Gastroesophageal sphincter (tissue), 4 donors: Measurements from ENCODE around the gene NEUROG1. TPM values are rescaled to one million over a fixed set of nuclear protein-coding genes. Genes with fewer than 3 reads are reported as not detected.
A peak's percentile ranks its signal among the peaks of the same experiment; 100 is the strongest.

Experiments used
- ATAC-seq: fragments of 150-250 bp; one replicate; pipeline ENCODE4 v1.9.1; 2016; ENCODE audit warnings: mild to moderate bottlenecking, moderate library complexity
- H3K27ac ChIP-seq, 4 donors: fragments of 200-600 bp; sonication (generic) in 3 of 4; 1 replicate in 3 of 4; 2 replicates in 1 of 4; pipeline ENCODE4 v1.5.1; 2016 to 2019
- H3K27me3 ChIP-seq: fragments of 200-600 bp; sonication (generic); one replicate; pipeline ENCODE4 v1.5.1; 2019
- H3K36me3 ChIP-seq, 2 donors: fragments of 200-600 bp; sonication (generic); one replicate each; pipeline ENCODE4 v1.5.1; 2019; ENCODE audit warnings: control low read depth in 1 of 2
- H3K4me1 ChIP-seq, 3 donors: fragments of 200-600 bp; sonication (generic); 1 replicate in 2 of 3; 2 replicates in 1 of 3; pipeline ENCODE4 v1.5.1; 2016 to 2019; ENCODE audit warnings: control low read depth in 2 of 3
- H3K4me3 ChIP-seq, 2 donors: fragments of 200-600 bp; sonication (generic); one replicate each; pipeline ENCODE4 v1.5.1; 2019; ENCODE audit warnings: mild to moderate bottlenecking in 1 of 2, moderate library complexity in 1 of 2
- H3K9me3 ChIP-seq, 3 donors: fragments of 200-600 bp; sonication (generic); one replicate each; pipeline ENCODE4 v1.5.1; 2017 to 2019; ENCODE audit warnings: control low read depth in 2 of 3
- EP300 ChIP-seq: sonication (generic); formaldehyde crosslinking; IDR thresholded peaks from one replicate; pipeline ENCODE4 v1.6.1; 2017; ENCODE audit warnings: antibody characterized with exemption, mild to moderate bottlenecking
- POLR2A ChIP-seq, 2 donors: fragments of 450-650 bp; IDR thresholded peaks; one replicate each; pipeline ENCODE4 v1.6.1; 2017; ENCODE audit warnings: antibody characterized with exemption in 2 of 2, mild to moderate bottlenecking in 2 of 2, moderate library complexity in 1 of 2
- POLR2AphosphoS5 ChIP-seq: sonication (generic); formaldehyde crosslinking; IDR thresholded peaks from one replicate; pipeline ENCODE4 v1.6.1; 2017; ENCODE audit warnings: antibody characterized with exemption
- WGBS, 2 donors: methylation state at CpG; one replicate each; pipeline ENCODE4 v1.1.5; 2018; ENCODE audit warnings: low coverage in 1 of 2; 5-methylcytosine and 5-hydroxymethylcytosine counted together
- total RNA-seq, 4 donors: library from RNA; depleted of rRNA; stranded (reverse); fragments of >200 nt; gene quantifications; one replicate each; pipeline ENCODE4 v1.1.0, GENCODE V29; 2016
- TF ChIP-seq, protein P1 (sequence below), 4 experiments: fragments of 200-600 bp in 2 of 4; fragments of 450-650 bp in 2 of 4; sonication (generic) in 1 of 4; IDR thresholded peaks; one replicate each; pipeline ENCODE4 v1.5.1; 2017 to 2019; ENCODE audit warnings: antibody characterized with exemption in 4 of 4, mild to moderate bottlenecking in 2 of 4, moderate library complexity in 2 of 4

Gene NEUROG1
- total RNA-seq, 4 donors from 2014 or later, result not detected

DNA sequence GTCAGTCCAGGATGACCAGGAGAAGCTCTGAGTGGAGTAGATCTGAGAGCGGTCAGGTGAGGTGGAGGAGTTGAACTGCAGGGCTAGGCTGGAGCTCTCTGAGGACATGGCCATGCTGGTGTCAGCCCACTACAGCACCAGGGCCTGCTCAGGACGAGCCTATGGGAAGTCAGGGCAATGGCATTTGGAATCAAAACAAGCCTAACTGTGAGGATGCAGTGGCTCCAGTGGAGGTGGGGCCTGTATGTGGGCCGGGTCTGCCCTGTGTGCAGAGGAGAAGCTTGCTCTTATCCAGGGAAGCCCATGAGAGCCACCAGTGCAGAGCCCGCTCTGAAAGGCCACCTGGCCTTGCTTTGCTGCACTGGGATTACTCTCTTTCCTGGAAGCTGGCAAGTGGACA lies 31.9 kb upstream of the NEUROG1 start:
- ATAC-seq, result no peak
- no peaks in the 10 kb centered on the region for H3K9me3 ChIP-seq
- no peak overlapping the region for H3K27ac ChIP-seq
- no peak overlapping the region for H3K4me3 ChIP-seq
- no peak for TF ChIP-seq EP300
- no peak for TF ChIP-seq POLR2AphosphoS5
- TF ChIP-seq, protein P1, sequence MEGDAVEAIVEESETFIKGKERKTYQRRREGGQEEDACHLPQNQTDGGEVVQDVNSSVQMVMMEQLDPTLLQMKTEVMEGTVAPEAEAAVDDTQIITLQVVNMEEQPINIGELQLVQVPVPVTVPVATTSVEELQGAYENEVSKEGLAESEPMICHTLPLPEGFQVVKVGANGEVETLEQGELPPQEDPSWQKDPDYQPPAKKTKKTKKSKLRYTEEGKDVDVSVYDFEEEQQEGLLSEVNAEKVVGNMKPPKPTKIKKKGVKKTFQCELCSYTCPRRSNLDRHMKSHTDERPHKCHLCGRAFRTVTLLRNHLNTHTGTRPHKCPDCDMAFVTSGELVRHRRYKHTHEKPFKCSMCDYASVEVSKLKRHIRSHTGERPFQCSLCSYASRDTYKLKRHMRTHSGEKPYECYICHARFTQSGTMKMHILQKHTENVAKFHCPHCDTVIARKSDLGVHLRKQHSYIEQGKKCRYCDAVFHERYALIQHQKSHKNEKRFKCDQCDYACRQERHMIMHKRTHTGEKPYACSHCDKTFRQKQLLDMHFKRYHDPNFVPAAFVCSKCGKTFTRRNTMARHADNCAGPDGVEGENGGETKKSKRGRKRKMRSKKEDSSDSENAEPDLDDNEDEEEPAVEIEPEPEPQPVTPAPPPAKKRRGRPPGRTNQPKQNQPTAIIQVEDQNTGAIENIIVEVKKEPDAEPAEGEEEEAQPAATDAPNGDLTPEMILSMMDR (IDR thresholded peaks at IDR 0.05), result no peak
- no peak for TF ChIP-seq POLR2A (IDR thresholded peaks at IDR 0.05)
- no peaks in the 10 kb centered on the region for H3K4me1 ChIP-seq
- no peaks in the 10 kb centered on the region for H3K36me3 ChIP-seq
- H3K27me3 ChIP-seq, result peaks cover 28% of the 10 kb centered on the region
- WGBS, 2 donors, result 100% methylated on average over 1 of the region's 4 CpGs; no CpG with 5 or more reads in 1 of the 2 donors

DNA sequence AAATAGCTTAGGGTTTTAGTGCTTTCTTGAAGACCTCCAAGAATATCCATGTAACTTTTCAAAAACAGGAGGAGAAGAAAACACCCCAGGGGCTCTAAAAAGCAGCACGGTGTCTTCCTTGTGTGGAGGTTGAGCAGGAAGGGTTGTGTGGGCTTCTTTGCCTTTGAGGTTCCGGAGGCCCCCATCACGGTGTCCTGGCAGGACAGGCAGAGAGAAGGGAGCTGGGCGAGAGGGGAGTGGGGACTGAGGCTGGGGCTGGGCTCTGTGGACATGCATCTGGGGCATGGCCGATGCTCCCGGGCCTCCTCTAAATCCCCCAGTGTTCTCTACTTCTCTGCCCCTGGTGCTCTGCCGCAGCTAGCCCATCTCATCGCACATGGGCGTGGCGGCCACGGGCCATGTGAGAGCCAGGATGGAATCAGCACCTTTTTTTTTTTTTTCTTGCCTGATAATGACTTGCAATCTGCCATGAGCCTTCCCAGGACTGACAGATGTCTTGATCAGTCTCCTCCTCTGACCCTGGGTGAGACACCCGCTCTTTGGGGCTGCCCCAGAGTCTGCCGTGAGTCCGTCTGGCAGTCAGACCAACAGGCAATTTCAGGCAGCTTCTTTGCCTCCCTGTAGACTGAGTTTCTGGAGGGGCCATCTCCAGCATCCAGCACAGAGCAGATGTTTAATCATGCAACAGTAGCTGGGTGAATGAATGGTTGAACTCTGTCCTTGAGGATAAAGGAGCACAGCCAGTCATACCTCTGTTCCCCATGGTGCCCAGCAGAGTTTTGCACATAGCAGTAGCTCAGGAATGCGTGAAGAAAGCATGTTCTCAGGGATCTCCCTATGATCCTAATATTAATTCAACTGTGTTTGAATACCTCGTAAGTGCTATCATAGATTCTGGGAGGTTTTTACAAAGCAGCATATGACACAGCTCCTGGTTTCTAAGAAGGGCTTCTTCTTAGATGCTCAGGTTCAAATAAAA lies 30.9 kb upstream of the NEUROG1 start:
- Histone ChIP-seq H3K27me3 (peaks cover 19% of the 10 kb centered on the region), H3K36me3 (no peaks in the 10 kb centered on the region), H3K27ac (no peak overlapping the region), H3K9me3 (no peaks in the 10 kb centered on the region), H3K4me3 (no peak overlapping the region), H3K4me1 (no peaks in the 10 kb centered on the region)
- TF ChIP-seq POLR2AphosphoS5 (no peak), EP300 (no peak), POLR2A (IDR thresholded peaks at IDR 0.05) (no peak)
- TF ChIP-seq, protein P1 (IDR thresholded peaks at IDR 0.05), result no peak
- ATAC-seq, result no peak
- 60 to 86% methylated on average over 3 to 15 of the region's 16 CpGs for WGBS, 2 donors

DNA sequence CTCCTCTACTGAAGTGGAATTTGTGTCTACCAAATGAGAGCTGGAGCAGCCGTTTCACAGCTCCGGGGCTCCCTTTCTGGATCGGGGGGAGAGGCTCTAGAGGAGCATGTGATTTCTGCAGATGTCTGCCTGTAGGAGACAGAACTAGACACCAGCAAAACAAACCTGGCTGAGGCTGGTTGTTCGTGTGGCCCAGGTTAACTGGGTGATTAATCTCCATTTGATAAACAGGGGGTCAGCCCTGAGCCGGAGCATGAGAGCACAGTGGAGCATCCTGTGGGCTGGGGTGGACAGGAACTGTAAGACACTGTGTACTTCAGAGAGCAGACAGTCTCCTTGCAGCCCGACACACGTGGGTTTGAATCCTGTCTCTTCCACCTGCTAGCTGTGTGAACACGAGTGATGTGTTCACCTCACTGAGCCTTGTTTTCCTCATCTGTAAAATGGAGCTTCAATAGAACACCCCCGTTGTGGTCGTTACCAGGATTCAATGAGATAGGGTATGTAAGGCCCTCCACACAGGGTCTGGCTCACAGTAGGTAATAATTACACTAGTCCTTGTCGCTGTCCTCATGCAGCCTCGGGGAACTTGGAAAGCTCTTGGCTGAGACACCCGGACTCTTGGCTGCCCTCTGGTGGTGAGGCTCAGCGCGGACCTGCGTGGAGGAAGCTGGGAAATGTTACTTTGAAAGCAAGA lies 30.1 kb upstream of the NEUROG1 start:
- Histone ChIP-seq H3K9me3 (no peaks in the 10 kb centered on the region), H3K36me3 (no peaks in the 10 kb centered on the region), H3K27ac (no peak overlapping the region), H3K4me1 (peaks cover 0 to 3% (median 0%) of the 10 kb centered on the region in 3 donors), H3K27me3 (peaks cover 12% of the 10 kb centered on the region), H3K4me3 (no peak overlapping the region)
- no peak for TF ChIP-seq EP300
- TF ChIP-seq, protein P1 (IDR thresholded peaks at IDR 0.05), result peak in 3 of 4 experiments; percentile 59 to 84 (median 64)
- ATAC-seq, result peak; percentile 46
- 0 to 33% methylated on average over 1 to 11 of the region's 16 CpGs for WGBS, 2 donors

DNA sequence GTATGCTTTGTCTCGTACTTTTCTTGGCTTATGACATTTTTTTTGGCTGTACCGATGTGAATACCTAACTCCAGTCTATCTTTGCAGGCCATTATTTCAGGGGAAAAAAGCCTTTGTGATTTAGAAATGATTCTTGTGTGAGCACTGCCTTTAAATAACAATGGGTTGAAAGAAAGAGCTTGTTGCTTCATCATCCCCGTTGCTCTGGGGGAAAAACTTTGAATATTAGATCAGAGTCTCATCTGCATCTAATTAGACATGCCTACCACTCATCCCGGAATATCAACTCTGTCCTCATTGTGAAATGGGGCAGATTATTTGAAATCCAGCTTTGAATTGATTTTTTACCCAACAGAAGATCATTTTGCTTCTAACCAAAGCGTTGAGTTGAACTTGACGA lies 29.5 kb upstream of the NEUROG1 start:
- H3K27me3 ChIP-seq, result peaks cover 16% of the 10 kb centered on the region
- no peak overlapping the region for H3K4me3 ChIP-seq
- H3K4me1 ChIP-seq, result peaks cover 0 to 7% (median 0%) of the 10 kb centered on the region in 3 donors
- no peak overlapping the region for H3K27ac ChIP-seq
- no peaks in the 10 kb centered on the region for H3K36me3 ChIP-seq
- 68 to 73% methylated on average over 4 to 6 of the region's 6 CpGs for WGBS, 2 donors
- TF ChIP-seq POLR2AphosphoS5 (no peak), EP300 (no peak), POLR2A (IDR thresholded peaks at IDR 0.05) (no peak)
- TF ChIP-seq, protein P1 (IDR thresholded peaks at IDR 0.05), result no peak
- ATAC-seq, result no peak
- H3K9me3 ChIP-seq, result no peaks in the 10 kb centered on the region
